GM21717 (cell line): ENCODE data around the gene PBXIP1.
"Not testable (repeated sequence)": the region's sequence is repeated elsewhere in the genome, so short reads cannot be mapped to it uniquely, and the experiment has no call there.

Experiments
- ATAC-seq: cut with Tn5 transposase; IDR thresholded peaks from one replicate; pipeline ENCODE4 v1.9.1; 2021; ENCODE audit warnings: mild to moderate bottlenecking, moderate library complexity; ENCODE audit not compliant: unreplicated experiment

The PBXIP1 gene

DNA sequence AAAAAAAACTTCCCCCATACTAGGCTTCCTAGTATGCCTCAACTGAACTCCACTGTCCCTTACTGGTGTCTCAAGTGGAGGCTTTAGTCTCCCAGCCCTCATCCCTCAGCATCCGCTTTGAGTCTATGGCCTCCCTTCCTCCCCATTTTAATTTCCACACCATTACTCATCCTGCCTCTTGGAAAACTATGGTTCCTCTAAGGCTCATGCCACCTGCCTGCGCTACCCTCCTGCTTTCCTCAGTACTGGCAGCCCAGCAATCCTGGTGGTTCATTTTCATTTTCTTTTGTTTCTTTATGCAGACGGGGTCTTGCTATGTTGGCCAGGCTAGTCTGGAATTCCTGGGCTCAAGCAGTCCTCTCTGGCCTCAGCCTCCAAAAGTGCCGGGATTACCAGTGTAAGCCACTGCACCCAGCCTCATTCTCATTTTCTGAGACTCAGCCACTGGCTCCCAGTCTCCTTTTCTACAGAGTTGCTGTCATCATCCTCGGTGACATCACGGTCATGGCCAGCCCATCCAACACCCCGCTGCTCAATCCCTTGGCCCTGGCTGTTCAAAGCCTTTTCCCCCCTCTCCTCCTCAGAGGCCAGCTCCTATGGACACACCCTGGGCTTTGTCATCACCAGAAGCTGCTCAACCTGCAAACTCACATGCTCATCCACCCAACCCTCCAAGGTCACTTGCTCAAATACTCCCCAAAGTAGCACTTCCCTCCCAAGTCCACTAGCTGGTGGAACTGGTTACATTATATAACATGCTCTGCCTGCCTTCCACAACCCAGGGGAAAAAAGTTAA lies 17.1 kb downstream of the PBXIP1 start:
- no peak for ATAC-seq

DNA sequence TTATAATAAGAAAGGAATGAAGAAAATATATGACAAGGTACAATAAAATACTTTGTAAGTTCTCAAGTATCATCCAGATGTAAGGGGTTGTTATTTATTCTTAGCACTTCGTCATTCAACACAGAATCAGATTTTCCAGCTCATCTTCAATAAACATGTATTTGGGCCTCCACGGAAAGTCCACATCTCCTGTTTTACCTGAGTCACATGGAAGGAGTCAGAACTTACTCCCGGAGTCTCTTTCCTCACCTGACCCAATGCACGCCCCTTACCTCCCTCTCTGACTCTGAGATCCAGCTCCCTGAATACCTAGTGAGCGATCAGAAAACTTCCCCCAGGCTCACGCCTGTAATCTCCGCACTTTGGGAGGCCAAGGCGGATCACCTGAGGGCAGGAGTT lies 17.9 kb downstream of the PBXIP1 start:
- no peak for ATAC-seq

DNA sequence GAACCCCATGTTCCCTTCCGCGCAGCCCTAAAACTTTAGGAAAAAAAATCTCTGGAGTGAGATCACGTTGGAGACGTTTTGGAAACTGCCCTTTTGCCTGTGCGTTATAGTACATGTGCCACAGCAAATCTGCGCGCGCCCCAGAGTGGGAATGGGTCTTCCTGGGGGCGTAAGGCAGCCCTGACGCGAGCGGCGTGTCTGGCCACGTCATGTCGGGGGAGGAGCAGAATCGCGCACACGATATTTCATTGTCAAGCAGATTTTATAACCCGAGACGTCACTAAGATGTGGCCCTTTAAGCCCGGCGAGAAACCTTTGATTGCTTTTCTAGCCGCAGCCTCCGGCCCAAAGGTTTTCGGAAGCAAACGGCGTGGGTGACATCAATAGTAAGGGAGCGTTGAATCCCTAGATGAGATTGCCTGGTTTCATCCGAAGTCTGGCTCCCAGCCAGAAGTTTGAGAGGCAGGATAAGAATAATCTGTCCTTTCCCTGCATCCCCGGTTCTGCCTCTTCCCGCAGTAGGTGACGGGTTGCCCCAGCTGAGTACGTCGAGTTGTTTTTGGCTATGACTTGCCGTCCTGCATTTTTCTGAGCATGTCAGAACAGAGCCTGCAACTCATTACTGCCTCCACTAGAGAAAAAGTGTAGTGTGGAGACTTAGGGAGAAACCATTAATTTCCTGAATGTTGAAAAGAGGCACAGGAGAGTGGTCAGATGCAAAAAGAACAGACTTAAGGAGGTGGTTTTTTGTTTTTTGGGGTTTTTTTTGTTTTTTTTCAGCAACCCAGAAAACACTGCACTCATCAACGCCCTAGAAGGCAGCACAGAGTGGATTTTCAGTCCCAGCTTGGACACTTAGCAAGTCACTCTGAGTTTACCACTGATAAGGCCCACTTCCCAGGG lies 18.6 kb downstream of the PBXIP1 start:
- ATAC-seq: peak; percentile 56

- ATAC-seq: peak; percentile 57
Observed at GRCh38 chr1:154936555-154937084, 19.3 kb downstream of the PBXIP1 start, which contains the start of gene PMVK. PMVK (minus strand) TSS chr1:154936719; CDS start chr1:154936685, 34 bp downstream.

DNA sequence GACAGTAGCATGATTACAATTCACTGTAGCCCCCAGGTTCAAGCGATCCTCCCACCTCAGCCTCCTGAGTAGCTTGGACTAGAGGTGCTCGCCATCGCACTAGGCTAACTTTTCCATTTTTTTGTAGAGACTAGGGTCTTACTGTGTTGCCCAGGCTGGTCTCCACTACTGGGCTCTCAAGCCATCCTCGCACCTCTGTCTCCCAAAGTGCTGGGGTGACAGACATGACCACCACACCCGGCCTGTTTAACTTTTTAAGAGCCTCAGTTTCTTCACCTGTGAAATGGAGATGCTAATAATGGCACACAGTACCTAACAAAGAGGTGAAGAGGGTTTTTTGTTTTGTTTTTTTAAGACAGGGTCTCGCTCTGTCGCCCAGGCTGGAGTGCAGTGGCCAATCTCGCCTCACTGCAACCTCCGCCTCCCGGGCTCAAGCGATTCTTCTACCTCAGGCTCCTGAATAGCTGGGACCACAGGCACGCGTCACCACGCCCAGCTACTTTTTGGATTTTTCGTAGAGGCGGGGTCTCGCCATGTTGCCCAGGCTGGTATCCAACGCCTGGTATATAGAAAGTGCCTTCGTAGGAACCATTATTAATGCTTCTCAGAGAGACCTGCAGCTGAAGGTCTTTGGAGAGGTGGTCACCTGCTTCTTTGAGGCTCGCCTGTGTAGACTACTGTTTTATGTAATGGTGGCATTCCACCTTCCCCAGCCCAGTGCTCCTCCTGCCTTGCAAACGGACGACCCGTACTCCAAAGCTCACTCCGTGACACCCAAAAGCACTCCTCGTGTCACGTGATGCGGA lies 19.9 kb downstream of the PBXIP1 start:
- ATAC-seq: no peak

GRCh38 chr1:154934358-154934948 lies 21.4 kb downstream of the PBXIP1 start:
- ATAC-seq: no peak

GRCh38 chr1:154931940-154932487 lies 23.9 kb downstream of the PBXIP1 start:
- no peak for ATAC-seq

GRCh38 chr1:154926201-154926600 lies 29.7 kb downstream of the PBXIP1 start:
- ATAC-seq: no peak

GRCh38 chr1:154925335-154926170 lies 30.3 kb downstream of the PBXIP1 start:
- no peak for ATAC-seq

DNA sequence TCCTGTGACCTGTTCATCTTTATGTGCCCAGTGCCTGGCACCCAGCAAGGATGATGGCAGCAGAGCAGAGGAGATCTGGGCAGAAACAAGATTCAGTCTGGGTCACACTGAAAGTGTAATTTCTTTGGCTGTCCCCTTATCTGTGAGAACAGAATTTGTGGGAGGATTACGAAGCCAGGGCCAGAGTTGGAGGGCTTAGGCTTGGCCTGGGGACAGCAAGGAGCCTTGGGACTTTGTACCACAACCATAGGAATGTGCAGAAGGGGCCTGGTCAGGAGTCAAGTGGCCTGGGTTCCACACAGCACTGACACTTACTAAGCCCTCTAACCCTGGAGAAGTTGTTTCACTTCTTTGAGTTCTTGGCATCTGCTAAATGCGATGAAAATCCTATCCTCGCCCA lies 32.2 kb downstream of the PBXIP1 start:
- ATAC-seq: no peak

DNA sequence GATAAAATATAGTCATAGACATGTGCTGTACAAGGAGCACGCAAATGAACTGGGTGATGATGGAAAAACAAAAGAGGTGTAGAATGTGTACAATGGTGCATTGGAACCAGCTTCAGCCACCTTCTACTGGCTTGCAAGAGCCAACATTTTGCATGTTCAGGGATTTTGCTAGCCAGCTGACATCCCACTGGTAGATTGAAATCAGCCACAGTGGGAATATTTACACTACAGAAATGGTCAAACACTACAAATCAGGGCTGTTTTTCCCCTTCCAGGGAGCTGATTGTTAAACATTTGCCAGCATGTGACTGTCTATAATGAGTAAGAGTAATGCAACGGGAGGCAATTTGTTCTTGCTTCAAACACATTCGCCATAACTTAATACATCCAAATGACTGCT lies 42.6 kb downstream of the PBXIP1 start:
- no peak for ATAC-seq

DNA sequence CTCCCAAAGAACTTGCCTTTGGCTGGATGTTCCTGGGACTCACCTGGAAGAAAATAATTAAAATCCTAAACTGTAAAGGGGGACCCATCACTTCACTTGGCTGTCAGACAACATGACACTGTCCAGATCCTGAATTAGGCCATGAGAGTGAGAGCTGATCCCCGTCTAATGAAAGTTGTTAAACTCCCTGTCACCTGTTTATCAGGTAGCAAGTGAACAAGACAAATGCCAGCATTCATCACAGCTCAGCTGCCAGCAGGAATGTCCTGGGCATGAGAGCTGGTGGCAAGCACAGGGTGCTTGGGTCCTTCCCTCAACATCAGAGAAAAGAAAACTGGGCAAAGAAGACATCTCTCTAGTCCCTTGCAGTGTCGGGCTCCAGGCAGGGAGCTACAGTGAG lies 43.1 kb downstream of the PBXIP1 start:
- ATAC-seq: no peak

DNA sequence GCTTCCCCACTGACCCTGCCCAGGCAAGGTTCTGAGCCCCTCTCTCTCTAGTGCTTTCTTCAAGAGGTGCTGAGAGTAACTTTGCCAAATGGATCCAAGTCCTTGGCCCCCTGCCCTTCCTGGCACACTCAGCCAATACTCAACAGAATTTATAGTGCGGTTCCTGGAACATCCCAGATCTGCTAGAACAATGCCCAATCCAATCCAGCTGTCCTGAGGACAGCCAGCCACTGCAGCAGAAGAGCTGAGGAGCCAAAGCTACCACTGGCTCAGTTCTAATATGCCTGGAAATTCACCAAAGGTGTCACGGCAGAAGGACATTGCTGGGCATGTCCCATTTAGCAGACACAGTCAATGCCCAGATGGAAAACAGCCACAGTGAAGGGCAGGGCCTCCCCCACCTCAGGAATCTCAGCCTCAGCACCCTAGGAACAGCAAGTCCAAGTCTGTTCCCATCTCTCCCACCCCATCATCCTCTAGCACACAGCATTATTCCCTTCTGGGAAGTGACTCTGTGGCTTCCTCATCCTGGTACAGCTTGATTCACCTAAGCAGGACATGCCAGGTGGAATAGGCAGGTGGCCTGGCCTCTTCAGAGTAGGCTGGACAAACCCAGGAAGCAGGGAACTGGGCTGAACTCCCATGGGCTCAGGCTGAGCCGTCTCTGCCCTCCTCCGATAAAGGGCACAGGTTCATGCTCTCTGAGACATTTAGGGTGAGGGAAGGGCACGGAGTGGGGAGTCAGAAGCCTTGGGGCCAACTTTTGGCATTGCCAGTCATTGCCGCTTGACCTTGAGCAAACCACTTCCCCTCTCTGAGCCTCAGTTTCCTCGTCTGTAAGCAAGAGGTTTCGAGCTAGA lies 44.0 kb downstream of the PBXIP1 start:
- ATAC-seq: no peak

GRCh38 chr1:154910851-154911250 lies 45.0 kb downstream of the PBXIP1 start:
- no peak for ATAC-seq

- ATAC-seq: no peak
Observed at GRCh38 chr1:154908937-154909336, 47.0 kb downstream of the PBXIP1 start.

- ATAC-seq: not testable (repeated sequence)
Observed at GRCh38 chr1:154908129-154908528, 47.8 kb downstream of the PBXIP1 start.

GRCh38 chr1:154906621-154907081 lies 49.2 kb downstream of the PBXIP1 start:
- no peak for ATAC-seq

- no peak for ATAC-seq
Observed at GRCh38 chr1:154902938-154903566, 52.8 kb downstream of the PBXIP1 start.
